K562 (cell line): ENCODE measurements around the gene SLC22A23. TPM values are rescaled to one million over a fixed set of nuclear protein-coding genes. Genes with fewer than 3 reads are reported as not detected.

Experiments used
- ASH1L ChIP-seq: fragments of 450-650 bp; IDR thresholded peaks from 2 replicates; pipeline ENCODE4 v1.6.1; 2018; ENCODE audit warnings: borderline replicate concordance, mild to moderate bottlenecking, low read depth; ENCODE audit not compliant: partially characterized antibody
- ATF6 ChIP-seq: sonication (generic); formaldehyde crosslinking; IDR thresholded peaks from 2 replicates; pipeline ENCODE4 v1.4.0; 2020; ENCODE audit warnings: mild to moderate bottlenecking, missing genetic modification reagents
- DNMT1 ChIP-seq: fragments of 450-650 bp; IDR thresholded peaks from 2 replicates; pipeline ENCODE4 v1.6.1; 2016; ENCODE audit warnings: antibody characterized with exemption, mild to moderate bottlenecking
- ETS2 ChIP-seq: IDR thresholded peaks from 2 replicates; pipeline ENCODE4 v1.6.1; 2016; ENCODE audit warnings: borderline replicate concordance, missing genetic modification characterization, mild to moderate bottlenecking, moderate library complexity, missing compliant biosample characterization; ENCODE audit not compliant: poor library complexity, severe bottlenecking
- KLF6 ChIP-seq: fragments of 250-450 bp; sonication (Bioruptor Pico); IDR thresholded peaks from 2 replicates; pipeline ENCODE4 v1.4.0; 2020; ENCODE audit warnings: mild to moderate bottlenecking, moderate library complexity, borderline replicate concordance
- PHF20 ChIP-seq: fragments of 450-650 bp; IDR thresholded peaks from 2 replicates; pipeline ENCODE4 v1.6.1; 2018; ENCODE audit not compliant: partially characterized antibody
- SMC3 ChIP-seq: conservative IDR thresholded peaks from 2 replicates; pipeline ENCODE4 v1.6.1; 2011; ENCODE audit warnings: low read depth, low read length, improper control_type of control experiment; ENCODE audit not compliant: insufficient read depth
- THRB ChIP-seq: fragments of 450-650 bp; formaldehyde crosslinking; conservative IDR thresholded peaks from 2 replicates; pipeline ENCODE4 v1.4.0; 2022; ENCODE audit warnings: mild to moderate bottlenecking, missing genetic modification characterization
- TSHZ1 ChIP-seq: fragments of 250-450 bp; sonication (Bioruptor Pico); IDR thresholded peaks from 2 replicates; pipeline ENCODE4 v1.4.0; 2020; ENCODE audit warnings: mild to moderate bottlenecking, moderate library complexity
- XRCC5 ChIP-seq: fragments of 200-400 bp; formaldehyde crosslinking; IDR thresholded peaks from 2 replicates; pipeline ENCODE4 v1.6.1; 2017; ENCODE audit warnings: low read depth, mild to moderate bottlenecking, low read length
- ZBTB33 ChIP-seq: sonication (generic); formaldehyde crosslinking; IDR thresholded peaks from 2 replicates; pipeline ENCODE4 v1.8.1; 2023; ENCODE audit warnings: mild to moderate bottlenecking, missing genetic modification reagents
- ZBTB7A ChIP-seq: IDR thresholded peaks from 2 replicates; pipeline ENCODE4 v1.6.1; 2011; ENCODE audit warnings: low read depth, mild to moderate bottlenecking, low read length, moderate library complexity, borderline replicate concordance; ENCODE audit not compliant: control insufficient read depth
- ZNF165 ChIP-seq: fragments of 250-450 bp; sonication (Bioruptor Pico); IDR thresholded peaks from 2 replicates; pipeline ENCODE4 v1.4.0; 2020; ENCODE audit warnings: borderline replicate concordance
- ZNF398 ChIP-seq: fragments of 250-450 bp; sonication (Bioruptor Pico); IDR thresholded peaks from 2 replicates; pipeline ENCODE4 v1.8.0; 2021; ENCODE audit warnings: moderate library complexity, mild to moderate bottlenecking, inconsistent platforms
- polyA plus RNA-seq, 8 experiments: library from polyadenylated mRNA; depleted of rRNA in 4 of 8; stranded (reverse) in 5 of 8; unstranded in 3 of 8; fragments of >200 nt; fragmentation: Nextera tagmentation in 2 of 8; fragmentation: Illumina TruSeq in 1 of 8; extraction: Ambion mirVana in 2 of 8; extraction: Trizol in 1 of 8; gene quantifications; 2 replicates each; pipeline versions ENCODE4 v1.2.1 to v1.2.3, GENCODE V29; 2011 to 2014; ENCODE audit warnings: inconsistent platforms in 1 of 8, missing spikeins in 1 of 8
- total RNA-seq, 7 experiments: library from RNA; depleted of rRNA in 6 of 7; stranded (reverse); fragments of >200 nt in 6 of 7; fragmentation: Illumina TruSeq in 2 of 7; extraction: Trizol in 2 of 7; gene quantifications; 2 replicates each; pipeline versions ENCODE4 v1.2.1 to v1.2.3, GENCODE V29; 2011 to 2021; ENCODE audit warnings: low replicate concordance in 1 of 7

The SLC22A23 gene
- total and polyA plus RNA-seq, 9 of the 15 experiments (the other 6 are each of a cell fraction or from before 2014, with no cell fraction given), result 0.30 to 8.7 (median 2.5) TPM

- TF ChIP-seq XRCC5, result 0 out of 2 replicates have a peak, but pooled peaks have one; percentile 21
- 0 out of 2 replicates have a peak, but pooled peaks have one; percentile 35 for TF ChIP-seq SMC3
- no peak; the same call in 1 of the 2 replicates for TF ChIP-seq ATF6 (CRISPR knock-in tag)
- TF ChIP-seq ASH1L, result no peak
- TF ChIP-seq DNMT1, result peak; percentile 38
- TF ChIP-seq ZNF398 (CRISPR knock-in tag), result no peak; the same call in 1 of the 2 replicates
- TF ChIP-seq KLF6 (CRISPR knock-in tag), result 0 out of 2 replicates have a peak, but pooled peaks have one; percentile 7
- no peak for TF ChIP-seq TSHZ1 (CRISPR knock-in tag)
- TF ChIP-seq PHF20, result no peak
- TF ChIP-seq ZNF165 (CRISPR knock-in tag), result no peak
- TF ChIP-seq ZBTB7A, result peak; percentile 21; the same call in 1 of the 2 replicates
- TF ChIP-seq ZBTB33 (CRISPR knock-in tag), result peak; percentile 61
- no peak for TF ChIP-seq ETS2 (tag)
- TF ChIP-seq THRB (CRISPR knock-in tag), result peak; percentile 38; the same call in 1 of the 2 replicates
Measured at GRCh38 chr6:3392930-3393835, 63.7 kb downstream of the SLC22A23 start (continued).
